GM13976 (cell line): ENCODE measurements around the gene NOXA1.
"Not testable (repeated sequence)": the region's sequence is repeated elsewhere in the genome, so short reads cannot be mapped to it uniquely, and the experiment has no call there.

Source experiments
- DNase-seq: peaks from one replicate; pipeline ENCODE4 v3.0.0; 2012; ENCODE audit warnings: low spot score
- in situ Hi-C: fragments of 300-500 bp; cut with MboI; formaldehyde crosslinking; loops from one replicate; pipeline ENCODE4 v1.12.0; 2022; ENCODE audit warnings: low sequenced_read_pairs, mixed read lengths, inconsistent platforms; ENCODE audit not compliant: unreplicated experiment
- TF ChIP-seq, protein P1 (sequence below): IDR thresholded peaks from 2 replicates; pipeline ENCODE4 v1.5.1; 2012; ENCODE audit warnings: borderline replicate concordance, mild to moderate bottlenecking; ENCODE audit not compliant: insufficient read depth; ENCODE audit errors: extremely low read depth, missing control alignments, control extremely low read depth

NOXA1 gene, protein sequence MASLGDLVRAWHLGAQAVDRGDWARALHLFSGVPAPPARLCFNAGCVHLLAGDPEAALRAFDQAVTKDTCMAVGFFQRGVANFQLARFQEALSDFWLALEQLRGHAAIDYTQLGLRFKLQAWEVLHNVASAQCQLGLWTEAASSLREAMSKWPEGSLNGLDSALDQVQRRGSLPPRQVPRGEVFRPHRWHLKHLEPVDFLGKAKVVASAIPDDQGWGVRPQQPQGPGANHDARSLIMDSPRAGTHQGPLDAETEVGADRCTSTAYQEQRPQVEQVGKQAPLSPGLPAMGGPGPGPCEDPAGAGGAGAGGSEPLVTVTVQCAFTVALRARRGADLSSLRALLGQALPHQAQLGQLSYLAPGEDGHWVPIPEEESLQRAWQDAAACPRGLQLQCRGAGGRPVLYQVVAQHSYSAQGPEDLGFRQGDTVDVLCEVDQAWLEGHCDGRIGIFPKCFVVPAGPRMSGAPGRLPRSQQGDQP

DNA sequence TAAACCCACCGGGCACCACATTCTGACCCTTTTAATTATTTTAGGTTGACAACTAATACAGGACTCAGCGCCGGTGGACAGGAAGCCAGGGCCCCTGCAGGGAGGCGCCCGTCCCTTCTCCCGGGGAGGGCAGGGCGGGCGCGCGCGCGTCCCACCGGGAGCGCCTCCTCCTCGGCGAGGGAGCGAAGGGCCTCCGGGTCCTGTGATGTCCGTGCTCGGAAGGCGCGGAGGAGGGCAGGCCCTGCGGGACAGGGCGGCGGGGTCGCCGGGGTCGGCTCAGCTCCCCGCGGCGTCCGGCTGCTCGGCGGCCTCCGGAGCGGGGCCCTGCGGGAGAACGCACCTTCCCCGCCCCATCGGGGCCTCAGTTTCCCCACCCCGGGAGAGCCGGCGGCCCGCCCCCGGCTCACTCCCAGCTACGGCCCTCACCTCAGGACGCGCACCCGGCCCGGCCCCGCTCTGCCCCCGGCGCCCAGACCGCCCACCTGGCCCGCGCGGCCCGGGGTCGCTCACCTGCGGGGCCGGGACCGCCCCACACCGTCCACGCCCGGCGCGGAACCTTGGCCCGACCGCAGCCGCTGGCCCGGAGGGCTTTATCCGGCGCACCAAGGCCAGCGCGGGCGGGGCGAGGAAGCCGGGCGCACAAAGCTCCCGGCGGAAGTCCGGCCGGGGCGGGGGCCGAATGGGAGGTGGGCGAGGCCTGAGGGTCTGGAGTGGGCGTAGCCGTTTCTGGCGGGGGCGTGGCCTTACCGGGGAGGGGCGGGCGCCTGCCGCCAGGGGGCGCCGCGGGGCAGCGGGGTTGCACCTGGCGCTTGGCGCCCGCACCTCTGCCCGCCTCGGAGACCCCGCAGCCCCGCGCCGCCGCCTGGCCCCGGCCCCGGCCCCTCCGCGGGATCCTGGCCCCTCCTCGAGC, at the start of gene NOXA1, which contains the start of gene EXD3:
Gene NOXA1 (plus strand): TSS at position 790 of the 910 bp plus-strand sequence. CDS start 137 bp downstream, outside the sequence.
Gene EXD3 (minus strand): TSS at position 559 of the 910 bp plus-strand sequence. CDS start 27,805 bp downstream, outside the sequence.
- in situ Hi-C loops, result no loop called here
- DNase-seq, result peak; percentile 99
- TF ChIP-seq, protein P1, sequence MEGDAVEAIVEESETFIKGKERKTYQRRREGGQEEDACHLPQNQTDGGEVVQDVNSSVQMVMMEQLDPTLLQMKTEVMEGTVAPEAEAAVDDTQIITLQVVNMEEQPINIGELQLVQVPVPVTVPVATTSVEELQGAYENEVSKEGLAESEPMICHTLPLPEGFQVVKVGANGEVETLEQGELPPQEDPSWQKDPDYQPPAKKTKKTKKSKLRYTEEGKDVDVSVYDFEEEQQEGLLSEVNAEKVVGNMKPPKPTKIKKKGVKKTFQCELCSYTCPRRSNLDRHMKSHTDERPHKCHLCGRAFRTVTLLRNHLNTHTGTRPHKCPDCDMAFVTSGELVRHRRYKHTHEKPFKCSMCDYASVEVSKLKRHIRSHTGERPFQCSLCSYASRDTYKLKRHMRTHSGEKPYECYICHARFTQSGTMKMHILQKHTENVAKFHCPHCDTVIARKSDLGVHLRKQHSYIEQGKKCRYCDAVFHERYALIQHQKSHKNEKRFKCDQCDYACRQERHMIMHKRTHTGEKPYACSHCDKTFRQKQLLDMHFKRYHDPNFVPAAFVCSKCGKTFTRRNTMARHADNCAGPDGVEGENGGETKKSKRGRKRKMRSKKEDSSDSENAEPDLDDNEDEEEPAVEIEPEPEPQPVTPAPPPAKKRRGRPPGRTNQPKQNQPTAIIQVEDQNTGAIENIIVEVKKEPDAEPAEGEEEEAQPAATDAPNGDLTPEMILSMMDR, result peak; percentile 77

DNA sequence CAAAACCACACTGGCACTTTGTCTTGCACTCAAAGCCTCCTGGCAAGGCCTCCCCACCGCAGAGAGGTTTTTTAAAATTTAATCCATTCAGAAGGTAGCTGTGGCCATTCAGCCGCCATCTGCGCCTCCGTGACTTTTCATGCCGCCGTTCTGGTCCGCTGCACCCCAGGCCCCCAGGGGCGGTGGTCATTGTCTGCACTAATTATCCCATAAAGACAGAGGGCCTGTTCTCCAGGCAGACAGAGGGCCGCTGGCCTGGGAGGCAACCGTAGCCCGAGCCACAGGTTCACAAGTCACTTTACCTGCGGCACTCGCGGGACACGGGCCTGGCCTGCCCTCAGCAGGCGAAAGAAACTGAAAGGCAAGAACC, 49.6 kb upstream of the NOXA1 start:
- TF ChIP-seq, protein P1, result no peak
- no peak for DNase-seq
- in situ Hi-C loops, result no loop called here

DNA sequence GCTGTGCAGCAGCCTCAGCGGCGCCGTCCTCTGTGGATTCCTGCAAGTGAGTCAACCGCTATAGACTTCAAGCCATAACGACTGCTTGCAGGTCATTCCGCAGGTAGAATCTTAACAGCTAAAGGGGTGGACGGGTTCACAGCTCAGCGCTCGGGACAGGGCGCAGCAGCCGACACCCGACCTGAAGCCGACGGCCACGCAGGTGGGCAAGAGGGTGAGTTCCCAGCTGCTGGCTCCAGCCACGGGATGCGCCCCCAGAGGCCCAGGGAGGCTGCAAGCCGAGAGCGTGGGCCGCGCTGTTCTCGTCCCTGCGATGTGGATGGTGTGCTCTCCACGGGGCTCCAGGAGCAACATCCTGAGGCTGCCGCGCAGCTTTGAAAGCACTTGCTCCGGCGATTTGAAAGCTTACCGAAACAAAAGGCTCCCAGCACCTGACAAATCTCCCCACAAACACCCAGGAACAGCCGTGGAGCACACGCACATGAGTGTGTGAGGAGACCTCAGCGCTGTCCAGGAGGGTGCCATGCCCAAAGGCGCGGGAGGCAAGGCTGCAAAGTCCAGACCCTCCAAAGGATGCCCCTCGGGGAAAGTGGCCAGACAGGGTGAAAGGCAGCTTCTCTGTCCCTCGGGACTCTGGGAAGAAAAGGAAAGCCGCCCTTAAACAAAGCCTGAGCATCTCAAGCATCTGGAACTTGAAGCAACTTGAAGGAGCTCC, 48.9 kb upstream of the NOXA1 start:
- in situ Hi-C loops, result no loop called here
- no peak for DNase-seq
- TF ChIP-seq, protein P1, result no peak

DNA sequence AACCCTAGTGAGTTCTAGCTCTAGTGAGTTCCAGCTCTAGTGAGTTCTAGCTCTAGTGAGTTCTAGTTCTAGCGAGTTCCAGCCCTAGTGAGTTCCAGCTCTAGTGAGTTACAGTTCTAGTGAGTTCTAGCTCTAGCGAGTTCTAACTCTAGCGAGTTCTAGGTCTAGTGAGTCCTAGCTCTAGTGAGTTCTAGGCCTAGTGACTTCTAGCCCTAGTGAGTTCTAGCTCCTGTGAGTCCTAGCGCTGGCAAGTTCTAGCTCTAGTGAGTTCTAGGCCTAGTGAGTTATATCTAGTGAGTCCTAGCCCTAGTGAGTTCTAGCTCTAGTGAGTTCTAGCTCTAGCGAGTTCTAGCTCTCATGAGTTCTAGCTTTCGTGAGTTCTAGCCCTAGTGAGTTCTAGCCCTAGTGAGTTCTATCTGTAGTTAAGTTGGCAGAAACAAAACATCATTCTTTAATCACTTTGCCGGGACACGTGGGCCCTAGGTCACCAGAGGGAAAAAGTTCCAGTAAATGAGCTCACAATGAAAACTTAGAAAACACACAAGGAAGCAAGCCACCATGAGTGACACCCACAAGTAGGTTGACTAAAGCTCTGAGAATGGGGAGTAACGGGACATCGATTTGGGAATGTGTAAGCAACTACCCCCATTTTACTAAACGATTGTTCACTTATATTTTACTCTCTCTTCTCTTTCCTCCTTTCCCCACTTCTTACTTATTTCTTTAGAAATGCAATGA, 47.7 kb upstream of the NOXA1 start:
- in situ Hi-C loops, result no loop called here
- TF ChIP-seq, protein P1, result no peak
- no peak for DNase-seq

DNA sequence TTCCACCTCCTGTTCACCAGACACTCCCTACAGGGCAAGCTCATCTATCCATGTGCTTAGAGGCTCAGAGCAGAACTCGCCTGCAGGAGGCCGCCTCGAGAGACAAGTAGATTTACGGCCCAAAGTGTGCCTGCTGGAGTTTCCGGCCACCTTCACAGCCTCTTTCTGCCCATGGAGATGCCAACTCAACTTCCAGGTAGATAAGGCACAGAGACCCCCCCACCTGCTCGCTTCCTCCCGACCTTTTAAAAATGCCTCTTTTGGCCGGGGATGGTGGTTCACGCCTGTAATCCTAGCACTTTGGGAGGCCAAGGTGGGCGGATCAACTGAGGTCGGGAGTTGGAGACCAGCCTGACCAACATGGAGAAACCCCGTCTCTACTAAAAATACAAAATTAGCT, 46.8 kb upstream of the NOXA1 start:
- in situ Hi-C loops, result no loop called here
- TF ChIP-seq, protein P1, result no peak
- DNase-seq, result no peak

DNA sequence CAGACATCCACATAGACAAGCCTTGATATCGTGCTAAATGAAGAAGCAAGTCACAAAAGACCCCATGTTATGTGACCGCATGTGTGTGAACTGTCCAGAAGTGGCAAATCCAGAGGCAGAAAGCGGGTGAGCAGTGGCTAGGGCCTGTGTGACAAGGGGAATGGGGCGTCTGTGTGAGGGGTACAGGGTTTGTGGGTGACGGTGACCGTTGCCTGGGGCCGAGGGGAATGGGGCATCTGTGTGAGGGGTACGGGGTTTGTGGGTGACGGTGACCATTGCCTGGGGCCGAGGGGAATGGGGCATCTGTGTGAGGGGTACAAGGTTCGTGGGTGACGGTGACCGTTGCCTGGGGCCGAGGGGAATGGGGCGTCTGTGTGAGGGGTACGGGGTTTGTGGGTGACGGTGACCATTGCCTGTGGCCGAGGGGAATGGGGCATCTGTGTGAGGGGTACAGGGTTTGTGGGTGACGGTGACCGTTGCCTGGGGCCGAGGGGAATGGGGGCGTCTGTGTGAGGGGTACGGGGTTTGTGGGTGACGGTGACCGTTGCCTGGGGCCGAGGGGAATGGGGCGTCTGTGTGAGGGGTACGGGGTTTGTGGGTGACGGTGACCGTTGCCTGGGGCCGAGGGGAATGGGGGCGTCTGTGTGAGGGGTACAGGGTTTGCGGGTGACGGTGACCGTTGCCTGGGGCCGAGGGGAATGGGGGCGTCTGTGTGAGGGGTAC, 44.3 kb upstream of the NOXA1 start:
- DNase-seq, in situ Hi-C loops: not testable (repeated sequence)
